CD4-positive, CD25-positive, alpha-beta regulatory T cell (primary cell): ENCODE results near the gene GOLT1A. TPM values are rescaled to one million over a fixed set of nuclear protein-coding genes. Genes with fewer than 3 reads are reported as not detected.
A peak's percentile ranks its signal among the peaks of the same experiment; 100 is the strongest.

Experiments
- ATAC-seq, 2 donors: fragments of 150-1000 bp; cut with Tn5 transposase; one replicate each; pipeline ENCODE4 v1.10.0; 2021; ENCODE audit warnings: low read depth in 2 of 2, moderate number of reproducible peaks in 2 of 2, moderate library complexity in 1 of 2
- DNase-seq, 3 donors: peaks; one replicate each; pipeline versions ENCODE4 v3.0.0 to v3.0.0-alpha.2; 2012 to 2022; ENCODE audit warnings: mixed read lengths in 1 of 3
- H3K27ac ChIP-seq: one replicate; pipeline ENCODE4 v1.7.0; 2013; ENCODE audit warnings: mild to moderate bottlenecking, low read length; ENCODE audit not compliant: insufficient read depth, poor library complexity, severe bottlenecking
- H3K27me3 ChIP-seq: one replicate; pipeline ENCODE4 v1.7.0; 2013; ENCODE audit warnings: low read length; ENCODE audit not compliant: control insufficient read depth, insufficient read depth
- H3K36me3 ChIP-seq: one replicate; pipeline ENCODE4 v1.7.0; 2013; ENCODE audit warnings: mild to moderate bottlenecking, low read length, moderate library complexity; ENCODE audit not compliant: control insufficient read depth, insufficient read depth
- H3K4me1 ChIP-seq: 2 replicates; pipeline ENCODE4 v1.7.0; 2013; ENCODE audit warnings: mild to moderate bottlenecking, low read length; ENCODE audit not compliant: insufficient read depth, control insufficient read depth, poor library complexity, severe bottlenecking
- H3K4me3 ChIP-seq: one replicate; pipeline ENCODE4 v1.7.0; 2013; ENCODE audit warnings: low read depth, mild to moderate bottlenecking, low read length, moderate library complexity
- H3K9me3 ChIP-seq, 2 experiments: 1 replicate in 1 of 2; 2 replicates in 1 of 2; pipeline ENCODE4 v1.7.0; 2013; ENCODE audit warnings: low read length in 2 of 2, mild to moderate bottlenecking in 1 of 2, moderate library complexity in 1 of 2; ENCODE audit not compliant: control insufficient read depth in 2 of 2
- H3K27ac Mint-ChIP-seq, 3 donors: one replicate each; pipeline ENCODE4 v1.8.0; 2020 to 2022; ENCODE audit warnings: mild to moderate bottlenecking in 3 of 3, mixed read lengths in 3 of 3, moderate library complexity in 2 of 3
- H3K27me3 Mint-ChIP-seq: one replicate; pipeline ENCODE4 v1.8.0; 2022; ENCODE audit warnings: mild to moderate bottlenecking, mixed read lengths
- H3K36me3 Mint-ChIP-seq: one replicate; pipeline ENCODE4 v1.8.0; 2020; ENCODE audit warnings: mixed read lengths
- H3K4me1 Mint-ChIP-seq, 4 donors: one replicate each; pipeline ENCODE4 v1.8.0; 2020 to 2022; ENCODE audit warnings: mixed read lengths in 4 of 4, mild to moderate bottlenecking in 1 of 4
- H3K4me3 Mint-ChIP-seq, 4 donors: one replicate each; pipeline ENCODE4 v1.8.0; 2020 to 2022; ENCODE audit warnings: mild to moderate bottlenecking in 4 of 4, mixed read lengths in 4 of 4, moderate library complexity in 3 of 4
- H3K9me3 Mint-ChIP-seq, 7 donors: one replicate each; pipeline ENCODE4 v1.8.0; 2020 to 2022; ENCODE audit warnings: mixed read lengths in 7 of 7, mild to moderate bottlenecking in 3 of 7, moderate library complexity in 2 of 7
- polyA plus RNA-seq, 4 donors: library from polyadenylated mRNA; unstranded; fragments of 300-500 nt; fragmentation: Illumina TruSeq; gene quantifications; one replicate each; pipeline ENCODE4 v1.2.3, GENCODE V29; 2021
- total RNA-seq: library from RNA; stranded (reverse); gene quantifications from one replicate; pipeline ENCODE4 v1.2.3, GENCODE V29; 2022

The GOLT1A gene
- total and polyA plus RNA-seq, 5 donors from 2014 or later = not detected

DNA sequence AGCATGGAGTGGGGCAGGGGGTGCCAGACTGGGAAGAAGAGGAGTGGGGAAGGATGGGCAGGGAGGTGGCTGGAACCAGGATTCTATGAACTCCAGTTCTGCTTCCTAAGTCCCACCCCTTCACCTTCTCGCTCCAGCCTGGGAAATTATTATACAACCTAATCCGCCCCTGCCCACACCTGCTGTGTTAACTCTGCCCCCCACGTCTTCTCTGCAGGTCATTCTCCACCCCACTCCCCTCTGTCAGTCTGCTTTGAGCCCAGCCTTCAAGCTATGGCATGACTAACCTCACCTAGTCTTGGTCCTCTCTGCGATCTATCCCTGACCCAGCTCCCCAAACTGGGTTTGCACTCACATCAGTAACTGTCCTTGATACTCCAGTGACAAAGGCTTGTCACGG is 46.0 kb upstream of the GOLT1A start:
- no peak for ATAC-seq
- H3K27me3 ChIP-seq = no peaks in the 10 kb centered on the region
- no peak overlapping the region for H3K27ac Mint-ChIP-seq

DNA sequence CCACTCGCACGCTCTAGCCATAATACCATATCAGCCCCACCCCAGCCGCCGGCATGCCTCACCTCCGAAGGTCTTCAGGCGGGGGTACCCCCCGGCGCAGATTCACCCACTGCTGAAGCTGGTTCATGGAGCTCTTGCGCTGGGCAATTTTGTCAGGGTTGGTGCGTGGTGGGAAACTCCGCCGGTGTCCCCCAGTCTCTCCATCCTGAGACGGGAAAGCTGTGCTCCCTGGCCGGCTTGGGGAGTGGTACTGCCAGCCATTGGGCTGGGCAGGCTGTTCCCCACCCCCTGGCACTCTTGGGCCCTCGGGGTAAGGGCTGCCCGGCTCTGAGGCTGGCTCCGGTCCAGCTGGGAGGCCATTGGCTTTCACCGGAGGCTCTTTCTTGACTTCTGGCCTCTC is 45.4 kb upstream of the GOLT1A start:
- peaks cover 0 to 1% (median 0%) of the 10 kb centered on the region in 7 donors for H3K9me3 Mint-ChIP-seq
- Histone ChIP-seq H3K27me3 (no peaks in the 10 kb centered on the region), H3K4me1 (no peaks in the 10 kb centered on the region), H3K4me3 (no peak overlapping the region), H3K9me3 (no peaks in the 10 kb centered on the region), H3K36me3 (no peaks in the 10 kb centered on the region), H3K27ac (no peak overlapping the region)
- no peaks in the 10 kb centered on the region for H3K4me1 Mint-ChIP-seq
- no peaks in the 10 kb centered on the region for H3K36me3 Mint-ChIP-seq
- no peak overlapping the region for H3K27ac Mint-ChIP-seq
- H3K4me3 Mint-ChIP-seq = no peak overlapping the region
- H3K27me3 Mint-ChIP-seq = peaks cover 12% of the 10 kb centered on the region
- ATAC-seq (no peak), DNase-seq (no peak)

More for the DNA sequence above, 46.0 kb upstream of the GOLT1A start:
- H3K27ac ChIP-seq = no peak overlapping the region
- H3K9me3 ChIP-seq = no peaks in the 10 kb centered on the region
- no peaks in the 10 kb centered on the region for H3K36me3 ChIP-seq
- Mint-ChIP-seq H3K27me3 (peaks cover 16% of the 10 kb centered on the region), H3K4me1 (no peaks in the 10 kb centered on the region), H3K9me3 (peaks cover 0 to 1% (median 0%) of the 10 kb centered on the region in 7 donors), H3K4me3 (no peak overlapping the region), H3K36me3 (no peaks in the 10 kb centered on the region)
- no peak for DNase-seq
- H3K4me3 ChIP-seq = no peak overlapping the region
- H3K4me1 ChIP-seq = no peaks in the 10 kb centered on the region

DNA sequence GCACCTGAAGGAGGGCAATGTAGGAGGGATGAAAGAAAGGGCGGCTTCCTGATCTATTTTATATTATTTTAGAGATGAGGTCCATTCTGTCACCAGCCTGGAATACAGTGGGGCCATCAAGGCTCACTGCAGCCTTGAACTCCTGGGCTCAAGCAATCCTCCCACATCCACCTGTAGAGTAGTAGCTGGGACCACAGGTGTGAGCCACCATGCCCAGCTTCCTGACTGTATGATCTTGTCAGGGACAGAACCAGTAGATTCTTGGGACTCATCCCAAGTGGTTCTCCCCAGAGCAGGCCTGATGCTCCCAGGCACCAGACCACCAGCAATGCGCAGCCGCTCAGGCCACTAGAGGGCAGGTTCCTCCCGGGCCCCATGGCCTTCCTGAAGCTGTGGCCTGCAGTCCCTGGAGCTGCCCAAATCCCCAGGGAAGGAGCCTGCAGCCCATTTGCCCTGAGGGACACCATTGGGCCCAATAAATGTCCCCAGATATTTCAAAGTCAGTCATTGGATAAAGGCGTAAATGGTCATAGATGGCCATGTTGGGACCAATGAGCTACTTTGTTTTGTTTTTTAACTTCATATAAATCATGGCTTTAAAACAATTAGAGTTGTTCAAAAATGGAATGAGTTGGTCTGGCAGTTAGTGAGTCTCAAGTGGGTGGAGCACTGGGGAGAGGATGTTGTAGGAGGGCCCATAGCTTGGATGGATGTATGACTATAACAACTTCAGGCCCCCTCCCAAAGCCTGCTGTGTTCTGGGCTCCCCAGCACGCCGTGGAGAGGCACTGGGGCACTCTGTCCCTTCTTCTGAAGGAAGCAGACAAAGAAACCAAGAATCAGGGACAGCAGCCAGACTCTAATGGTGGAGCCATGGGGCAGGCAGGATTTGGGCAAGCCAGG is 44.7 kb upstream of the GOLT1A start:
- H3K36me3 ChIP-seq = no peaks in the 10 kb centered on the region
- H3K4me3 Mint-ChIP-seq = no peak overlapping the region
- peaks cover 11% of the 10 kb centered on the region for H3K27me3 Mint-ChIP-seq
- ATAC-seq = no peak
- no peaks in the 10 kb centered on the region for H3K36me3 Mint-ChIP-seq
- no peaks in the 10 kb centered on the region for H3K27me3 ChIP-seq
- no peaks in the 10 kb centered on the region for H3K4me1 ChIP-seq
- H3K9me3 ChIP-seq = no peaks in the 10 kb centered on the region
- H3K4me1 Mint-ChIP-seq = no peaks in the 10 kb centered on the region
- peak overlapping the region in 1 of 3 donors; percentile 67 for H3K27ac Mint-ChIP-seq
- H3K9me3 Mint-ChIP-seq = peaks cover 0 to 1% (median 0%) of the 10 kb centered on the region in 7 donors
- DNase-seq = peak in 1 of 3 donors; percentile 18
- H3K4me3 ChIP-seq = no peak overlapping the region
- H3K27ac ChIP-seq = no peak overlapping the region

DNA sequence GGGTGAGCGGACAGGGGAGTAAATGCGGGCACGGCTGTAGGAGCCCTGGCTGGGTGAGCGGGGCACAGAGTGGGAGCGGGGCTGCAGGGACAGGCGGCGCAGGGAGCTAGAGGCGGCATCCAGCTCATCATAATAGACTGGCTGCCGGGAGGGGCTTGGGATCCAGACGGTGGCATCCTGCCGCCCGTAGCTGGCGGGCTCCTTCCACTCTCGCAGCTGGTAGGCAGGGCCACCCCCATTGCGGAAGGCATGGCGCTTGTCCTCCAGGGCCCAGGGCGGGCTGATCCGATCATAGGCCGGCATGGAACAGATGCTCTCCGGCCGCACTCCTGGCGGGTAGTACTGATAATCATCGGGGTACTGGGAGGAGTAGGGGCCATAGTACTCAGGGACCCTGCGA is 43.7 kb upstream of the GOLT1A start:
- no peak overlapping the region for H3K27ac Mint-ChIP-seq
- Histone ChIP-seq H3K4me1 (no peaks in the 10 kb centered on the region), H3K27me3 (no peaks in the 10 kb centered on the region), H3K9me3 (no peaks in the 10 kb centered on the region), H3K36me3 (no peaks in the 10 kb centered on the region), H3K27ac (no peak overlapping the region), H3K4me3 (no peak overlapping the region)
- H3K36me3 Mint-ChIP-seq = no peaks in the 10 kb centered on the region
- ATAC-seq (no peak), DNase-seq (no peak)
- peaks cover 0 to 1% (median 0%) of the 10 kb centered on the region in 7 donors for H3K9me3 Mint-ChIP-seq
- H3K4me3 Mint-ChIP-seq = no peak overlapping the region
- H3K27me3 Mint-ChIP-seq = peaks cover 4% of the 10 kb centered on the region
- no peaks in the 10 kb centered on the region for H3K4me1 Mint-ChIP-seq

DNA sequence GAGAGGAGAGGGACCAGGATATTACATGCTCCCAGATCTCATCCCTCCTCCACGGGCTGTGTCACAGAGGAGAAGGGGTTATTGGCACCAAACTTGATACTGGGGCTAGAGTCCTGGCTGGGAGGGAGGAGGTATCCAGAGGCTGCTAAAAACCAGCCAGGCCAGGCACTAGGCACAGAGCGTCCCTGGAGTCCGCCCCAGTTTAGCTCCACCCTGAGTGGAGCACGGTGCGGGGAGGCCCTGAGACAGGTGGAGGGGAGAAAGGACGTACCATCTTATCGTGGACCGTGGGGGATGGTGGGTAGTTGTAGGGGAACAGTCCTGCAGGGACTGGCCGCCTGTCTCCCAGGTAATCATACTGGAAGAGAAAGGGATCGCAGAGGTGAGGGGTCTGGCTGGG is 42.7 kb upstream of the GOLT1A start:
- peaks cover 4% of the 10 kb centered on the region for H3K27me3 Mint-ChIP-seq
- Histone ChIP-seq H3K27ac (no peak overlapping the region), H3K4me1 (no peaks in the 10 kb centered on the region), H3K27me3 (no peaks in the 10 kb centered on the region), H3K9me3 (no peaks in the 10 kb centered on the region), H3K4me3 (no peak overlapping the region), H3K36me3 (no peaks in the 10 kb centered on the region)
- no peaks in the 10 kb centered on the region for H3K36me3 Mint-ChIP-seq
- H3K4me1 Mint-ChIP-seq = no peaks in the 10 kb centered on the region
- H3K9me3 Mint-ChIP-seq = peaks cover 0 to 1% (median 0%) of the 10 kb centered on the region in 7 donors
- no peak for DNase-seq
- no peak overlapping the region for H3K4me3 Mint-ChIP-seq
- H3K27ac Mint-ChIP-seq = no peak overlapping the region
- ATAC-seq = no peak

DNA sequence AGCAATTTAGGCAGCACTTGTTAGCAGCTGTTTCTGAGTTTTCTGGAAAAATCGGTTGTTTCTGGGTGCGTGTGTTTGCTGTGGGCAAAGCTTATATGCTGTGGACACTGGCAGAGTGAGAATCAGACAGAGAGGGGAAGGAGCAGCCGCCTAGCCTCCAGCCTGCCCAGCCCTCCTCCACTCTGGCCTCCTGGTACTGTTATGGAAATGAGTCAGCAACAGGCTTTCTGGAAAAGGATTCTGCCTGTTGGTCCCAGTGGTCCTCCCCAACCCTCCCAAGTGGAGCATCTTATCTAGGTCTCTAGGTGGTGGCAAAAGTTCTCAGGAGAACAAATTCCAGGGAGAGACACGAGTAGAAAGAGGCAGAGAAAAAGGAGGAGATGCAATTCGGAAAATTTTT is 42.2 kb upstream of the GOLT1A start:
- Mint-ChIP-seq H3K4me3 (no peak overlapping the region), H3K27me3 (peaks cover 4% of the 10 kb centered on the region), H3K27ac (no peak overlapping the region), H3K4me1 (no peaks in the 10 kb centered on the region), H3K9me3 (peaks cover 0 to 1% (median 0%) of the 10 kb centered on the region in 7 donors), H3K36me3 (no peaks in the 10 kb centered on the region)
- Histone ChIP-seq H3K27me3 (no peaks in the 10 kb centered on the region), H3K9me3 (no peaks in the 10 kb centered on the region), H3K4me1 (no peaks in the 10 kb centered on the region), H3K27ac (no peak overlapping the region), H3K36me3 (no peaks in the 10 kb centered on the region), H3K4me3 (no peak overlapping the region)
- ATAC-seq = no peak
- no peak for DNase-seq

DNA sequence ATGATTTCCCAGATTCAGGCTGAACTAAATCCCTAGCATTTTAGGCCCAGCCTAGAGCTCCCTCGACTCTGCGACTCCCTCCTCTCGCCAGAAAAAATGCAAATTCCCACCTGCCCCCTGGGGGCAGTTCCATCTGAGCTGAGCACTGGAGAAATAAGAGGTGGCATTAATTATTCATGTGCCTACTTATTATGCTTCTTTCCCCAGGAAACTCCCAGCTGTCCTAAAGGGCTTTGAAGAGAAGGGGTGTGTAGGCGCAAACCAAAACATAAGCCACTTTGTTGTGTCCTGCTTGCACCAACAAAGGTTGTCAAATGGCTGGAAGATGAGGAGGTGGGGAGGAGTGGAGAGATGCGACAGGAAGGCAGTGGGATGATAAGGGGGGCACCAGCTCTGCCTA is 41.4 kb upstream of the GOLT1A start:
- no peak overlapping the region for H3K27ac Mint-ChIP-seq
- H3K27me3 Mint-ChIP-seq = peaks cover 4% of the 10 kb centered on the region

More for the DNA sequence above, 41.4 kb upstream of the GOLT1A start:
- no peak overlapping the region for H3K27ac ChIP-seq
- Mint-ChIP-seq H3K9me3 (peaks cover 0 to 1% (median 0%) of the 10 kb centered on the region in 7 donors), H3K4me3 (no peak overlapping the region), H3K4me1 (no peaks in the 10 kb centered on the region), H3K36me3 (no peaks in the 10 kb centered on the region)
- H3K27me3 ChIP-seq = no peaks in the 10 kb centered on the region
- DNase-seq (no peak), ATAC-seq (no peak)
- H3K36me3 ChIP-seq = no peaks in the 10 kb centered on the region
- H3K4me3 ChIP-seq = no peak overlapping the region
- no peaks in the 10 kb centered on the region for H3K9me3 ChIP-seq
- no peaks in the 10 kb centered on the region for H3K4me1 ChIP-seq
